Central memory CD4-positive, alpha-beta T cell (primary cell): Measurements from ENCODE around the gene DRAM2.
A peak's percentile ranks its signal among the peaks of the same experiment; 100 is the strongest.

Experiments
- DNase-seq: peaks from one replicate; pipeline ENCODE4 v3.0.0; 2022
- total RNA-seq, 3 experiments: gene quantifications; one replicate each; lab custom pipeline; 2026; lab: John Stamatoyannopoulos, UW

Gene DRAM2
- 17.3 to 43.0 (median 32.0) reads per million in 3 experiments for total RNA-seq

DNA sequence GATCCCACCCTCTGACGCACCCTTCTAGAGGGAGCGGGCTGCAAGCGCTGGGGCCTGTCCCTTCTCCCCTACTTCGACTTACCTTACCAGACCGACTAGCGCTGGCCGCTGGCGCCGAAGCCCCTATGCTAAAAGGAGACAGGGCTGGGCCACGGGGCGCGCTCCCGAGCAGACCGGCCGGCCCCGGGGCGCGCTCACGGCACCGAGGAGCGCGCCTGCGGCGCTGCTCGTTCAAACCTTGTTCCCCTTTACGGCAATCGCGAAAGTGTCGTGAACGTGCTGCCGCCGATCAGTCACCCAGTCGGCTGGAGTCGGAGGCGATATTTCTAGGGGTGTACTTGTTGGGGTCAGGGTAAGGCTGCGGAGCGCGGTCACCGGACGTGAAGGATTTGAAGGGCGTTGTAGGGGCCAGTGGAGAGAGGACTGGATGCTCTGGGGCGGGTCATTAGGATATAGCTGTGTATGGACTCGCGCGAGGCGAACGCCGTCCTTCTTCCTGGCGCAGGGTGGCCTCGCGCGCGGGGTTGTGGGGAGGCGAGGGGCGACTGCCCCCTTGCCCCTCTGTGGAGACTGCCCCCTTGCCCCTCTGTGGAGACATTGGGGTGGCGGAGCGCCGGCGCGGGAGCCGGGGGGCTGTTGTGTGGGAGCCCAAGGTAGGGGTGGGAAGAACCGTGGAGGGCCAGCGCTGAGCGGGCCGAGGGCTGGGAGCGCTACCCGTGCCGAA, at the start of gene DRAM2, which contains the start of gene CEPT1:
DRAM2 (minus strand) TSS at position 138 of the 724 bp plus-strand sequence. CDS start 8,539 bp downstream, outside the sequence.
CEPT1 (plus strand) TSS at position 268 of the 724 bp plus-strand sequence. CDS start 7,492 bp downstream, outside the sequence.
- peak; percentile 89 for DNase-seq

DNA sequence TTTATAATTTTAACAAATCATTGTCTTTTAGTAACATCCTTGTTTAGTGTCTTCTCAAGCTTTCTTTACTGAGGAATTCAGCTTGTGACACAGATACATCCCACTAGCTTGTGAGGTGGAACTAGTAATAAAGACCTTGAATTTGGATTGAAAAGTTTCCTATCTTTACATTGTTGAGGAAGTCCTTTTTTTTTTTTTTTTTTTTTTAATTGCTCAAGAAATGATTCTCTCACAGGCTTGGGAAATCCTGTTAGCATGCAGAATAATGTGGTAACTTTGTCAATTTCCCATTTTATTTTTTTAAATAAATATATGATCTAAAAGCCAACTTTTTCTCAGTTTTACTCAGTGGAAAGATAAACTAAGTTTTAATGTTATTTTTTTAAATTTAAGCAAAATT, 44.8 kb upstream of the DRAM2 start:
- no peak for DNase-seq

GRCh38 chr1:111183308-111184069, 43.6 kb upstream of the DRAM2 start:
- DNase-seq: no peak

- DNase-seq: no peak
These were observed 42.2 kb upstream of the DRAM2 start for GRCh38 chr1:111182052-111182451.

GRCh38 chr1:111179968-111180533, 40.2 kb upstream of the DRAM2 start:
- no peak for DNase-seq

DNA sequence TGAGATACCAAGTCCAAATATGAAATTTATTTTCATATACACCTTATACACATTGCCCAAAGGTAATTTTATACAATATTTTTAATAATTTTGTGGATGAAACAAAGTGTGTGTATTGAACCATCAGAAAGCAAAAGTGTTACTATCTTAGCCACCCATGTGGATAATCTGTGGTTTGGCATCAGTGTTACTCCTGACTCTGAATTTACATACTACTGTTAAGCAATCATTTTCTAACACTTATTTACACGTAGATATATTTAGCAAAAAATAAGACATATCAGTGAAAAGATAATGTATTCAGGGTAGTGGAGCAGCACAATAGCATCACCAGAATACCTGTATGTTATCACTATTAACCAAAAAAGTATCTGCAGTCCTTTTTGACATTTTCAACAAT, 36.8 kb upstream of the DRAM2 start:
- DNase-seq: no peak

- no peak for DNase-seq
These were observed 35.5 kb upstream of the DRAM2 start for GRCh38 chr1:111175349-111175748.

DNA sequence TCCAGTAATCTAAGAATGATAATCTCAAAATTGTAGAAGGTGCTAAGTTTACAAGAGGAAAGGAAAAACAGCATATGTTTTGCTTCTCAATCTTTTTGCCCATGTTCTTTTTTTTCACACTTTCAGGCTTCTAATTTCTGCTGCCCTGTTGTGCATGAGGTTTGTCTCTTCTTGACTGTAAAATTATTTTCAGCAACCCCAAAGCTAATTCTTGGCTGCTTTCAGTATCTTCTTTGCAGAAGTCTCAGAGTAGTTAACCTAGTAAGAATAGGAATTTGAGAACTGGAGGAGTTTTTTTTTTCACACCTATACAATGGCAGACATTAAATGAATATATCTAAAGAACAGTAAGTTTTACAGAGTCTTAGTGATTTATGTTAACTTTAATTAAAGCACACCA, 34.2 kb upstream of the DRAM2 start:
- DNase-seq: no peak

DNA sequence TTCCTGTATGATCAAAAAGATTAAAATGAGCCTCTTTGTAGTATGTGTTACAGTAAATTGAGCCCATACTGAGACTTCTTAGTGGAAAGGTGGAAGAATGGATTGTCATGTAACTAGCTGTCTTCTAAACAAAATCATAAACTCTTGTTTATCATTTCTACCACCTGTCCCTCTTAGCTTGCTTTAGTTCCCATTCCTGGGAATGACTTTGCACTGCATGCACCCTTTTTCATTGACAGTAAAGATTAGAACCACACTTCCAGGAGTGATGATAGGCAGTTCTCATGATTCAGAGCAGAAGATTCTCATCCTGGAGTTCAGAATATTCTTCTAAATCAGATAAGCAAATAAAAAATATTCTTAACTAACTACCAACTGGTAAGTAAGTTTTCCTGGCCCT, 32.6 kb upstream of the DRAM2 start:
- DNase-seq: no peak

- DNase-seq: no peak
These were observed 24.3 kb upstream of the DRAM2 start for GRCh38 chr1:111164151-111164550.

- DNase-seq: no peak
These were observed 23.5 kb upstream of the DRAM2 start for GRCh38 chr1:111163363-111163762.

DNA sequence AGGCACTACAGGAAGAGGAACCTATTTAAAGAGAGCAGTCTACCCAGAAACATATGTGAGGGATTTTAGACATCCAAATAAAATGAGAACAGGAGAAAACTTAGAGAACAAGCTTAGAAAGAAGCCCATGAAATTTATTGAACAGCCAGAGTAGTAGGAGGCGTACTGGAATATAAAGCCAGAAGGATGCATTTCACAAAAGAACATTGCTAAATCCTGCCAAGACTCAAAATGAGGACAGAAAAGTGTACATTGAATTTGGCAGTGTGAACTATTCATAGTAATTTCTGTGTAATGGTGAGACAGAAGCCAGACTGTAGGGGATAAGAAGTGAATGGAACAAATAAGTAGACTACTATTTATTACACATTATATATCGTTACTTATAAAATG, 22.6 kb upstream of the DRAM2 start:
- no peak for DNase-seq

DNA sequence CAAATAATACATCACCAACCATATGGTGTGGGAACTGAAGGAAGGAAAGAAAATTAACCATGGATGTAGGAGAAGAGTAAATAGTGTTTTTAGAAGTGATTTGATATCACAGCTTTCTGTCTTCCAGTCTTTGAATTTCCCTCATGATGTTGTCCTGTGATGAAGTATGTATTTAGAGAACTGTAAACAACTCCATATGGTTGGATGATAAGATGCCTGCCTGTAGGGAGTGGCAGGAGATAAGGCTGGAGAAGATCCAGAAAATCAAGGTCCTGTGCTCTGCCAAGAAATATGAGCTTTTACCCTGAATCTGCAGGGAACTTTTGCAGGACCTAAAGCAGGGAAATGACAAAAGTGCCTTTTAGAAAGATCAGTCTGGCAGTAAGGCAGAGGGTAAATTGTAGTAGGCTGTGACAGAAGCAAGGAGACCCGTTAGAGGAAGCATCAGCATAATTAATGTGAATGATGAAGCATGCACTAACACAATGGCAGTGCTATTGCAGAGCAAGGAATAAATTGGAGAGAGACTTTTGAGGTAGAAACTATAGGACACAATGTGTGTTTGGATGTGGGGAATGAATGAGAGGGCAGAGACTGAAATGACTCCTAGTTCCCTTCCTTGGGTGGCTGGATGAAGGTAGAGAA, 22.1 kb upstream of the DRAM2 start:
- DNase-seq: no peak

DNA sequence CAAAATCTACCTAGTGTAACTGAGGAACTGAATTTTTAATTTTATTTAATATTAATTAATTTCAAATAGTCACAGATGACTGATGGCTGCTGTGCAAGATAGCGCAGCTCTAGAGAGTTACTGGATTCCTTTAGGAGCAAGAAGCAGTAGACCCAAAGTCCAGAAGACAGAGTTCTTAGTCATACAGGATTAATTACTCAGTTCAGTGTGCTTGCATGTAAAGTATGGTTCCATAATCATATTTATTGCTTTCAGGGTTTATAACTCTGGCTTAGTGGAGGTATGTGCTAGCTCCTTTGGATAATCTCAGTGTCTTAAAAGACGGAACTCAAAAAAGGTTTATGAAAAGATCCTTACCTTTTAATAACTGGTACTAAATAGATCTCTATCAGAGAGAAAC, 17.5 kb upstream of the DRAM2 start:
- DNase-seq: no peak

DNA sequence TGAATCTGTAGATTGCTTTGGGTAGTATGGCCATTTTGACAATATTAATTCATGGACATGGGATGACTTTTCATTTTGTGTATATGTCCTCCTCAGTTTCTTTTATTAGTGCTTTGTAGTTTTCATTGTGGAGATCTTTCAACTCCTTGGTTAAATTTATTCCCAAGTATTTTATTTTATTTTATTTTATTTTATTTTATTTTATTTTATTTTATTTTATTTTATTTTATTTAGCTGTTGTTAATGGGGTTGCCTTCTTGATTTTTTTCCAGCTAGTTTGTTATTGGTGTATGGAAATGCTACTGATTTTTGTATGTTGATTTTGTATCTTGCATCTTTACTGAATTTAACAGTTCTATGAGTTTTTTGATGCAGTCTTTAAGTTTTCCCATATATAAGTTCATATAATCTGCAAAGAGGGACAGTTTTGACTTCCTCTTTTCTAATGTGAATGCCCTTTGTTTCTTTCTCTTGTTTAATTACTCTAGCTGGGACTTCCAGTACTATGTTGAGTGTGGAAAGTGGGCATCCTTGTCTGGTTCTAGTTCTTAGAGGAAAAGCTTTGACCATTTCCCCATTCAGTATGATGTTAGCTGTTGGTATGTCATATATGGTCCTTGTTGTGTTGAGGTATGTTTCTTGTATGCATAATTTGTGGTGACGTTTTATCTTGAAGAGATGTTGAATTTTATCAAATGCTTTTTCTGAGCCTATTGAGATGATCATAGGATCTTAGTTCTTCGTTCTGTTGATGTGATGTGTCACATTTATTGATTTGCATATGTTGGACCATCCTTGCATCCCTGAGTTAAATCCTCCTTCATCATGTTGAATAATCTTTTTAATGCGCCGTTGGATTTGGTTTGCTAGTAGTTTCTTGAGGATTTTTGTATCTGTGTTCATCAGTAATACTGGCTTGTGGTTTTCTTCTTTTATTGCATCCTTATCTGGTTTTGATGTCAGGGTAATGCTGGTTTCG, 14.4 kb upstream of the DRAM2 start:
- no peak for DNase-seq

GRCh38 chr1:111151838-111152237, 11.9 kb upstream of the DRAM2 start:
- no peak for DNase-seq

GRCh38 chr1:111148376-111148881, 8.5 kb upstream of the DRAM2 start:
- no peak for DNase-seq

- no peak for DNase-seq
These were observed 8.1 kb upstream of the DRAM2 start for GRCh38 chr1:111147948-111148347.

GRCh38 chr1:111145963-111146768, 6.3 kb upstream of the DRAM2 start:
- no peak for DNase-seq

- no peak for DNase-seq
These were observed 5.6 kb upstream of the DRAM2 start for GRCh38 chr1:111145542-111145941.
